Osteoblast (primary cell): Measurements from ENCODE around the gene HDHD2. TPM values are rescaled to one million over a fixed set of nuclear protein-coding genes. Genes with fewer than 3 reads are reported as not detected.

ENCODE experiments used
- DNase-seq: peaks from one replicate; pipeline ENCODE4 v3.0.0; 2011; ENCODE audit warnings: low spot score, mixed read lengths; ENCODE audit not compliant: insufficient read length; ENCODE audit errors: missing footprints
- H2AFZ ChIP-seq: 2 replicates; pipeline ENCODE4 v1.6.0; 2011; ENCODE audit warnings: mild to moderate bottlenecking, low read length
- H3K27ac ChIP-seq: 2 replicates; pipeline ENCODE4 v1.5.1; 2011; ENCODE audit warnings: mild to moderate bottlenecking, low read depth, low read length, moderate library complexity
- H3K27me3 ChIP-seq: 2 replicates; pipeline ENCODE4 v1.6.0; 2012; ENCODE audit warnings: mild to moderate bottlenecking, control low read depth, inconsistent platforms, low read length, moderate library complexity; ENCODE audit not compliant: insufficient read depth
- H3K36me3 ChIP-seq: 2 replicates; pipeline ENCODE4 v1.5.1; 2011; ENCODE audit warnings: mild to moderate bottlenecking, low read length, control low read depth, moderate library complexity; ENCODE audit not compliant: insufficient read depth
- H3K4me1 ChIP-seq: 2 replicates; pipeline ENCODE4 v1.5.1; 2011; ENCODE audit warnings: mild to moderate bottlenecking, low read length, control low read depth, moderate library complexity; ENCODE audit not compliant: insufficient read depth
- H3K4me2 ChIP-seq: 2 replicates; pipeline ENCODE4 v1.6.0; 2011; ENCODE audit warnings: mild to moderate bottlenecking, low read length; ENCODE audit not compliant: insufficient read depth
- H3K4me3 ChIP-seq: fragments of 200-600 bp; sonication (generic); 3 replicates; pipeline ENCODE4 v1.5.1; 2012; ENCODE audit warnings: mild to moderate bottlenecking, low read length, inconsistent platforms; ENCODE audit not compliant: insufficient read depth
- H3K79me2 ChIP-seq: 2 replicates; pipeline ENCODE4 v1.6.0; 2012; ENCODE audit warnings: mild to moderate bottlenecking, low read length, control low read depth, inconsistent platforms; ENCODE audit not compliant: insufficient read depth
- H3K9me3 ChIP-seq: 2 replicates; pipeline ENCODE4 v1.5.1; 2011; ENCODE audit warnings: low read depth, low read length, control low read depth
- H4K20me1 ChIP-seq: 2 replicates; pipeline ENCODE4 v1.6.0; 2012; ENCODE audit warnings: mild to moderate bottlenecking, low read length, control low read depth; ENCODE audit not compliant: insufficient read depth
- CTCF ChIP-seq: IDR thresholded peaks from 2 replicates; pipeline ENCODE4 v1.5.1; 2011; ENCODE audit warnings: mild to moderate bottlenecking, low read depth, low read length, moderate library complexity; ENCODE audit errors: extremely low read depth
- total RNA-seq: library from RNA; depleted of rRNA; stranded (reverse); fragments of >200 nt; gene quantifications from 2 replicates; pipeline ENCODE4 v1.2.3, GENCODE V29; 2012

The HDHD2 gene
- total RNA-seq, 1 donor, result 17.4 TPM

- Histone ChIP-seq H3K4me3 (no peak overlapping the region), H3K4me2 (no peak overlapping the region), H3K9me3 (no peaks in the 10 kb centered on the region)
These were observed 35.1 kb downstream of the HDHD2 start for GRCh38 chr18:47115205-47115604.

GRCh38 chr18:47113796-47114540 lies 36.3 kb downstream of the HDHD2 start:
- Histone ChIP-seq H3K4me2 (no peak overlapping the region), H3K4me1 (peaks cover 8% of the 10 kb centered on the region), H4K20me1 (peaks cover 14% of the 10 kb centered on the region), H2AFZ (no peak overlapping the region), H3K79me2 (no peaks in the 10 kb centered on the region), H3K4me3 (no peak overlapping the region), H3K27me3 (no peaks in the 10 kb centered on the region), H3K27ac (no peak overlapping the region), H3K36me3 (peaks cover 30% of the 10 kb centered on the region), H3K9me3 (no peaks in the 10 kb centered on the region)
- no peak for TF ChIP-seq CTCF
- DNase-seq, result no peak

More at GRCh38 chr18:47115205-47115604, 35.1 kb downstream of the HDHD2 start:
- Histone ChIP-seq H3K27me3 (no peaks in the 10 kb centered on the region), H3K27ac (no peak overlapping the region), H3K79me2 (no peaks in the 10 kb centered on the region), H4K20me1 (peaks cover 16% of the 10 kb centered on the region), H3K36me3 (peaks cover 30% of the 10 kb centered on the region), H3K4me1 (peaks cover 15% of the 10 kb centered on the region), H2AFZ (no peak overlapping the region)
- DNase-seq, result no peak
- no peak for TF ChIP-seq CTCF

- H3K36me3 ChIP-seq, result peaks cover 30% of the 10 kb centered on the region
- no peak for DNase-seq
- H3K27me3 ChIP-seq, result no peaks in the 10 kb centered on the region
- no peaks in the 10 kb centered on the region for H3K9me3 ChIP-seq
- no peak overlapping the region for H3K27ac ChIP-seq
- TF ChIP-seq CTCF, result no peak
- peaks cover 8% of the 10 kb centered on the region for H4K20me1 ChIP-seq
- H3K4me2 ChIP-seq, result no peak overlapping the region
- H2AFZ ChIP-seq, result no peak overlapping the region
- H3K4me1 ChIP-seq, result peaks cover 4% of the 10 kb centered on the region
- no peaks in the 10 kb centered on the region for H3K79me2 ChIP-seq
- no peak overlapping the region for H3K4me3 ChIP-seq
These were observed 39.6 kb downstream of the HDHD2 start for GRCh38 chr18:47110492-47111274.

GRCh38 chr18:47109720-47110119 lies 40.6 kb downstream of the HDHD2 start:
- Histone ChIP-seq H3K79me2 (no peaks in the 10 kb centered on the region), H2AFZ (no peak overlapping the region), H3K9me3 (no peaks in the 10 kb centered on the region), H3K4me3 (no peak overlapping the region), H3K36me3 (peaks cover 32% of the 10 kb centered on the region), H3K27me3 (no peaks in the 10 kb centered on the region), H3K4me1 (peaks cover 4% of the 10 kb centered on the region), H3K27ac (no peak overlapping the region), H4K20me1 (peaks cover 8% of the 10 kb centered on the region), H3K4me2 (no peak overlapping the region)
- no peak for TF ChIP-seq CTCF
- DNase-seq, result no peak
